GM19438 (cell line): ENCODE data around the gene MED15.
"Not testable (repeated sequence)": the region's sequence is repeated elsewhere in the genome, so short reads cannot be mapped to it uniquely, and the experiment has no call there.

ENCODE experiments used
- ATAC-seq: cut with Tn5 transposase; IDR thresholded peaks from one replicate; pipeline ENCODE4 v1.9.1; 2021; ENCODE audit warnings: low read depth; ENCODE audit not compliant: unreplicated experiment

Gene MED15

GRCh38 chr22:20483143-20483506 lies 24.3 kb upstream of the MED15 start:
- ATAC-seq, result not testable (repeated sequence)

DNA sequence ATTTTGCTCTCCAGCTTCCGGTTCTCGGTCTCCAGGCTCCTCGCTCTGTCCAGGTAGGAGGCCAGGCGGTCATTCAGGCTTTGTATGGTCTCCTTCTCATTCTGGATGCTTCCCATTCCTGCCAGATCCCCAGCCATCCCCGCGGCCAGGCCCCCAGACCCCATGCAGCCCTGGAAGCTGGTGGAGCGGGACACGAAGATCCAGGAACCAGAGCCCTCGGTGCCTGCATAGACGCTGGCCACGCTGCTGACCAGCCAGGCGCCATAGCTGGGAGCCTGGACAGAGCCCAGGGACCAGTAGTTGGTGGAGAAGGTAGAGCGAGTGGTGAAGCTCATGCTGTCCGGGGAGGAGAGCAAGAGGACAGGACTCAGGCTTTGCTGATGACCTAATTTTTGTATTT lies 23.6 kb upstream of the MED15 start:
- no peak for ATAC-seq

DNA sequence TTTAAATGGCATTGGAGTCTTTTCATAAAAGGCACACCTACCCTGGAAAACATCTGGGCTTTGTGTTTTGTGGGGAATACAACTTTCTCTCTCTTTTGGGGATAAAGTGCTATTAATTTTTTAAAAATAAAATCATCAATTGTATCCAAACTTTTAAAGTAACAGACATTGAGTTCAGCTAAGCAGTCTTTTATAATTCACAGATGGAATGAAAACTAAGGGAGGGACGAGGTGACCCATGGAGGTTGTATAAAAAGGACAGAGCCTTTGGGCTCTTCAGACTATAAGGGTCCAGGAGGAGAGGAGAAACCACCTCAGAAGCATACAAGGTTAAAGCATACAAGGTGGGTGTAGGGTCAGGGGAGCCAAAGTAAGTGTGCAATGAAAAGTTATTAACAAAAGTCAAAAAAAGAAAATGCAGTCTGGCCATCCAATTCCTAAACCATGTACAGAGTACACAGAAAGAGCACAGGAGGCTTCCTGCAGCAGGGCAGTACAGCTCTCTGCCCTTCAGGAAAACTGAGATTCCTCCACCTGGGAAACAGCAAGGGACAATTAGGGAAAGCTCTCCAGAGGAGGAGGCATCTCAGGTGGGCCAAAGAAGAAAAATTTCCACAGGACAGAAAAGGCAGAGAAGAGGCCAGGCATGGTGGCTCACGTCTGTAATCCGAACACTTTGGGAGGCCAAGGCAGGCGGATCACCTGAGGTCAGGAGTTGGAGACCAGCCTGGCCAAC lies 22.3 kb upstream of the MED15 start:
- no peak for ATAC-seq

GRCh38 chr22:20486229-20486628 lies 21.2 kb upstream of the MED15 start:
- no peak for ATAC-seq

DNA sequence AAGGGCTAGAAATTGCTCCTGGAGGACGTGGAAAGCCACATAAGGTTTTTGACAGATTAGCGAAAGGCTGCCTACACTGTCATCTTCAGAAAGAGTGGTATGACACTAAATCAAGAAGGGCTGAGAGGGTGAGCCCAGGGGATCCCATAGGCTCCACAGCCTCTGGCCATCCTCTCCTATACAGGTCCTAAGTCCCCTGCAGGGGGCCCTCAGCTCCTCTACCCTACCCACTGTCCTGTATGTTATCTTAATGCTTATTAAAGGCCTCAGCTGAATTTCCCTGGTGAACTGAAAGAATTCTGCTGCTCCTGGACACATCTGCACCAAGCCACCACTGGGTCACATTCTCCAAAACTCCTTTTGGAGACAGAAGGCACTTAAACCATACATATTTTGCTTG lies 19.7 kb upstream of the MED15 start:
- no peak for ATAC-seq

- no peak for ATAC-seq
These were observed 18.5 kb upstream of the MED15 start for GRCh38 chr22:20488946-20489345.

GRCh38 chr22:20490183-20490940 lies 17.0 kb upstream of the MED15 start:
- no peak for ATAC-seq

GRCh38 chr22:20490941-20491307 lies 16.5 kb upstream of the MED15 start:
- ATAC-seq, result no peak

DNA sequence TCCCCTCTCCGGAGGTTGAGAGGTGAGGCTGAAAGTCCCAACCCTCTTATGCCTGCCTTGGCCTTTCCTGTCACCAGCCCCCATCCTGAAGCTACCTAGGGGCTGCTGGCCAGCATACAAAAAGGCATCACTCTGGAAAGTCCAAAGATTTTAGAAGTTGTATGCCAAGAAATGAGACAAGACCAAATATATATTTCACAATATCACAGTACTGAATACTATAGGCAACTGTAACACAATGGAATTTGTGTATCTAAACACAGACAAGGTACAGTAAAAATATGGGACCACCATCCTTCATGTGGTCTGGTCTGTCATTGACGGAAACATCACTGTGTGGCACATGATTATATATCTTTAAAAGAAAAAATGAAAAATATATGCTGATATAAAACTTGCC lies 16.1 kb upstream of the MED15 start:
- ATAC-seq, result no peak

GRCh38 chr22:20494978-20495860 lies 12.2 kb upstream of the MED15 start, which contains the start of gene KLHL22:
TSS of gene KLHL22 (minus strand) at chr22:20495795. CDS start at chr22:20489211, 6,584 bp downstream.
- peak; percentile 39 for ATAC-seq

DNA sequence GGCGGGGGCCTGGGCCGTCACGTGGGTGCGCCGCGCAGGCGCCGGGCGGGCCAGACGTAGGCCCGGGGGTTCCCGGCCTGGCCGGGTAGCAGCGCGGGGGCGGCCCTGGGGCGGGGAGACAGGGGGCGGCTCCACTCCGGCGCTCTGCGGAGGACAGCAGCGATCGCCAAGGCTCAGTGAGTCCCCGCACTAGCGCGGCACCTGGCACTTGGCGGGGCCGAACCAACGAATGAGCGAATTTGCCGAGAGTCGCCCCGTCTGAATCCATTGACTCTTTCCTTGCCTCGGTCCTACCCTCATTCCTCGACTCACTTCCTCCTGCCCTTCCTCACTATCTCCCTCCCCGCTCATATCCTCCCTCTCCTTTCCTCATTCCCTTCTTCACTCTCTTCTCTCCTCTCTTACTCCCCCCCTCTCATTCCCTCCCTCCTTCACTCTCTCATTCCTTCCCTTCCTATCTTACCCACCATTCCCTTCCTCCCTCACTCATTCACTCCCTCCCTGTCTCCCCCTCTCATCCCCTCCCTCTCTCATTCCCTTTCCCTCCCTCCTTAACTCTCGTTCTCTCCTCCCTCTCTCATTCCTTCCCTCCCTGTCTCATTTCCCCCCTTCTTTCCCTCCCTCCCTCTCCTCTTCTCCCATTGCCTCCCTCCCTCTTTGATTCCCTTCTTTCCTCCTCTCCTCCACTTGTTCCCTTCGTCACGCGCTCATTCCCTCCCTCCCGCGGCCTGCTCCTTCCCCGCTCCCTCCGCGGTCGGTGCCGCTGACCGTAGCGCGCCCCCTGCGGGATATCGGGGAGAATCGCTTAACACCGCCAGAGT lies 11.3 kb upstream of the MED15 start:
- ATAC-seq, result peak; percentile 87

- ATAC-seq, result no peak
These were observed 10.0 kb upstream of the MED15 start for GRCh38 chr22:20497426-20497825.

- no peak for ATAC-seq
These were observed 8.5 kb upstream of the MED15 start for GRCh38 chr22:20498913-20499312.

GRCh38 chr22:20499769-20500168 lies 7.6 kb upstream of the MED15 start:
- ATAC-seq, result no peak

GRCh38 chr22:20503816-20504215 lies 3.6 kb upstream of the MED15 start:
- no peak for ATAC-seq

- ATAC-seq, result not testable (repeated sequence)
These were observed 3.0 kb upstream of the MED15 start for GRCh38 chr22:20504293-20504922.

DNA sequence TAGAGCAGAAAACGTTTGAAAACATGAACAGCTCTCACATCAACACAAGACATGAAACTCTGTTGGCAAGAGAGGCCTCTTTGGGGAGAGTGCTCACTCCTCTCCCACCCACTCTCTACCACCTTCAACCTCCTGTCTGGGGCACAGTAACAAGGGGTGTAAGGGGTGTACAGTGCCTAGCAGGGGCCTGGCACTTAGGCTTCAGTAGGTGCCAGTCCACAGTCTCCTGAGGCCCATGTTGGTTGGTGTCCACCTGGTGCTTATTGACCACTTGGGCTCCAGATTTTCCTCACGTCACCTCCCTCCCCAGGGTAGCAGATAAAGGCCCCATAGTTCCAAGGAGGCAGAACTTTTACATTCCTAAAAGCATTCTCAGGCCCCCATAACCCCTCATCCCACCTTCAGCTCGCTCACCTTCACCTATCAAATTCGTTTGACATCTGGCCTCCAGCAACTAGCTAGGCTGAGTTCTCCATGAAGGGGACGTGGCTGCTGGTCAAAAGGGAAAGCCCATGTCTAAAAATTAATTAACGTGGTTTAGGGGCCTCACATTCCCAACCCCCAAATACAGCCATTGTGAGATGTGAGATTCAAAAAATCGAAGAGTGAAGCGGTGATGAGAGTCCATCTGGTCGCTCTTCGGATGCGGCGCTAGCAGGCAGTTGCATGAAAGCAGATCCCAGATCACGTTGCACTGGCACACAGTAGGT lies 712 bp upstream of the MED15 start:
- no peak for ATAC-seq

DNA sequence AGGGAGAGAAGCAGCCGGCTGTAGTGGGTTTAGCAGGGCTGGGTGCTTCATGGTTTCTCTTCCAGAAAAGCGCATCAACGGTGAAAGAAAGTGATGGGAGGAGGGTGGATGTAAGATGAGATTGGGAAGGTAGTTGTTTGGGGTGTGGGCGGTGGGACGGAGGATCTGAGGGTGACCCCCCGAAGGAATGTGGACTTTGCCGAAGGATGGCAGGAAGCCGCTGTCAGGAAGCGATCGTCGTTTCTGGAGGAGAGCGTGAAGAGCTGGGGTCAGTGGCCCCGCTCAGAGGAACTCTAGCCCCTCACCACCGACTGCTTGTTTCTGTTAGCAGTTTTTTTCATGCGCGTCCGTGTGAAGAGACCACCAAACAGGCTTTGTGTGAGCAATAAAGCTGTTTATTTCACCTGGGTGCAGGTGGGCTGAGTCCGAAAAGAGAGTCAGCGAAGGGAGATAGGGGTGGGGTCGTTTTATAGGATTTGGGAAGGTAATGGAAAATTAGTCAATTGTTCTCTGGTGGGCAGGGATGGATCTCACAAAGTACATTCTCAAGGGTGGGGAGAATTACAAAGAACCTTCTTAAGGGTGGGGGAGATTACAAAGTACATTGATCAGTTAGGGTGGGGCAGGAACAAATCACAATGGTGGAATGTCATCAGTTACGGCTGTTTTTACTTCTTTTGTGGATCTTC lies 801 bp downstream of the MED15 start:
- not testable (repeated sequence) for ATAC-seq
